NCI-H82 treated with DMSO at 0.1 percent for 48 hours (cell line): ENCODE results near the gene GJB3.
A peak's percentile ranks its signal among the peaks of the same experiment; 100 is the strongest.
"Not testable (repeated sequence)": the region's sequence is repeated elsewhere in the genome, so short reads cannot be mapped to it uniquely, and the experiment has no call there.

Source experiments
- DNase-seq: peaks from one replicate; lab custom pipeline; 2025; ENCODE audit not compliant: unreplicated experiment; lab: John Stamatoyannopoulos, UW

The GJB3 gene

GRCh38 chr1:34781071-34781843 lies at the start of gene GJB3:
GJB3 (plus strand) TSS chr1:34781214; CDS start chr1:34784763, 3,549 bp downstream.
- DNase-seq, result no peak

- DNase-seq, result not testable (repeated sequence)
These were observed 48.2 kb upstream of the GJB3 start for GRCh38 chr1:34732831-34733230.

- no peak for DNase-seq
These were observed 44.3 kb upstream of the GJB3 start for GRCh38 chr1:34736692-34737091.

- not testable (repeated sequence) for DNase-seq
These were observed 43.8 kb upstream of the GJB3 start for GRCh38 chr1:34737236-34737635.

- DNase-seq, result no peak
These were observed 41.4 kb upstream of the GJB3 start for GRCh38 chr1:34739613-34740012.

- no peak for DNase-seq
These were observed 40.7 kb upstream of the GJB3 start for GRCh38 chr1:34740161-34740868.

GRCh38 chr1:34742667-34743270 lies 38.2 kb upstream of the GJB3 start:
- DNase-seq, result peak; percentile 21

GRCh38 chr1:34743775-34744174 lies 37.2 kb upstream of the GJB3 start:
- DNase-seq, result no peak

GRCh38 chr1:34744851-34745250 lies 36.2 kb upstream of the GJB3 start:
- no peak for DNase-seq

GRCh38 chr1:34745666-34746065 lies 35.3 kb upstream of the GJB3 start:
- no peak for DNase-seq

- DNase-seq, result no peak
These were observed 34.9 kb upstream of the GJB3 start for GRCh38 chr1:34746101-34746500.

GRCh38 chr1:34746785-34747637 lies 34.0 kb upstream of the GJB3 start:
- no peak for DNase-seq

- DNase-seq, result no peak
These were observed 33.4 kb upstream of the GJB3 start for GRCh38 chr1:34747638-34747941.

GRCh38 chr1:34749992-34750391 lies 31.0 kb upstream of the GJB3 start:
- no peak for DNase-seq

- no peak for DNase-seq
These were observed 30.4 kb upstream of the GJB3 start for GRCh38 chr1:34750610-34751009.

GRCh38 chr1:34753163-34753562 lies 27.9 kb upstream of the GJB3 start:
- DNase-seq, result no peak

- no peak for DNase-seq
These were observed 25.9 kb upstream of the GJB3 start, which contains the start of gene GJB5 for GRCh38 chr1:34754964-34755637. GJB5 (plus strand) TSS chr1:34755047; CDS start chr1:34757331, 2,284 bp downstream.

GRCh38 chr1:34755961-34756360 lies 25.1 kb upstream of the GJB3 start:
- no peak for DNase-seq

- no peak for DNase-seq
These were observed 23.6 kb upstream of the GJB3 start for GRCh38 chr1:34757386-34757785.

- no peak for DNase-seq
These were observed 22.3 kb upstream of the GJB3 start for GRCh38 chr1:34758751-34759150.
